Pulmonary artery endothelial cell (primary cell): ENCODE measurements around the gene AQP3. TPM values are rescaled to one million over a fixed set of nuclear protein-coding genes. Genes with fewer than 3 reads are reported as not detected.
A peak's percentile ranks its signal among the peaks of the same experiment; 100 is the strongest.
"Not testable (repeated sequence)": the region's sequence is repeated elsewhere in the genome, so short reads cannot be mapped to it uniquely, and the experiment has no call there.

Experiments
- DNase-seq: peaks from one replicate; pipeline ENCODE4 v3.0.0-alpha.2; 2011; ENCODE audit warnings: low read depth, low spot score
- total RNA-seq: library from RNA; depleted of rRNA; stranded (reverse); fragments of >200 nt; gene quantifications from 2 replicates; pipeline ENCODE4 v1.2.3, GENCODE V29; 2014

The AQP3 gene
- total RNA-seq, 1 donor from 2014 or later: 0.20 TPM

DNA sequence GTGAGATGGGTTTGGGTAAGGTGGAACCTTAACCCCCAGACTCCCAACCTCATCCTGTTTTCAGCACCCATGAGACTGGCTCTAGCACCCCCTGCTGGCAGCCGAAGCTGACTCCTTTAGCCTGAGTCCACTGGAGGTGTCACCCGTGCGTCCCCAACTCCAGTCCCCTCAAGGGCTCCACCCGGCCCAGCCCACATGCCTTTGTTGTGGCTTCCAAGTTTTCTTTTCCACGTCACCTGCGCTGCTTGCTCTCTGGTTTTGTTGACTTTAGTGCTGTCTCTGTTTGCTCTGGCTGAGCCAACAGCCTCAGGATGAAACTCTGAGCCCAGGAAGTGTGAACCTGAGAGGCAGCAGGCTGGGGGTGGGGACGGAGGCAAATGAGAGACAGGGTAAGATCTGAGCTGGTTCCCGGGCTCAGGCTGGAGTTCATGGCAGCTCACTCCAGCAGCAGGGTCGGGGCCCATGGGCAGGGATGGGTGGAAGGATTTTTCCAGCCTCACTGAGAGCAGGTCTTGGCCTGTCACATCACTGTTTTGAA lies 31.8 kb downstream of the AQP3 start:
- peak; percentile 7 for DNase-seq

DNA sequence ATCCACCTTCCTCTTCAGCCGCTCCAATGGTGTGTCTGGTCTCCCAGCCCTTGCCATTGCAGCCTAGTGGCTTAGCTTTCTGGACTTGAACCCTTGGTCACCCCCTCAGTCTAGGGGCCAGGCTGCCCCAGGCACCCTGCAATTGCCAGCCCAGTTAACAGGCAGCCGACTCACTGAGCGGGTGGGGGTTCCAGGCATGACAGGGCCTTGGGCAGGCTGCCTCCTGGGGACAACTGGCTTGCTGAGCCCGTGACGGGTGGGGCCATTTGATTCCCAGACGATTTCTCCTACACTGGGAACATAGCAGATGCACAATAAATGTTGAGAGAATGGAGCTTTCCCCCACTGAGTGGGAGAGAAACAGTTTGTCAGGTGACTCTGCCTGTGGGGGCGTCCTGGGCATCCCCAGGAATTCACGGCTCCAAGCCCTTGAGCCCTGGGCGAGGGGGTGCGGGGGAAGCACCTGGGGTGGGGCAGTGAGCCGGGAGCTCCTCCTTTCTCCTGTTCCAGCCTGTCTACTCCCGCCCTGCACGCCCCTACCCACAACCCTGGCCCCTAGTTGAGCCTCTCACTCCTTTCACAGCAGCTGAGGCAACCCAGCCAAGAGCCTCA lies 32.4 kb downstream of the AQP3 start:
- DNase-seq: no peak

DNA sequence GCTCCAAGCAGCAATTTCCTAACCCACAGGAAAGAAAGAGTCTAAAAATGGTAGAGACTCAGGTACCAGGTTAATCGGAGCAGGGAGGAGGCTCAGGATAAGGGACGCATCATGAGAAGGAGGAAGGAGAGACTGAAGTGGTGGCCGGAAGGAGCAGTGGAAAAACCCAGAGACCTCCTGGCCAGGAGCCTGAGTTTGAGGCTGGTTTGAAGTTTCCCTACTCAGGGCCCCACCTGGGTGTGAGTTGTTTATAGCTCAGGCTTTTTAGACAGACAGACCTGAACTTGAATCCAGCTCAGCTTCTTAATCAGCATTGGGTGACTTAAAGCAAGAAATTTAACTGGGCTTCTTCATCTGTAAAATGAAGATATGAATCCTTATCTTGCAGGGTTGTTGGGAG lies 33.1 kb downstream of the AQP3 start:
- no peak for DNase-seq

DNA sequence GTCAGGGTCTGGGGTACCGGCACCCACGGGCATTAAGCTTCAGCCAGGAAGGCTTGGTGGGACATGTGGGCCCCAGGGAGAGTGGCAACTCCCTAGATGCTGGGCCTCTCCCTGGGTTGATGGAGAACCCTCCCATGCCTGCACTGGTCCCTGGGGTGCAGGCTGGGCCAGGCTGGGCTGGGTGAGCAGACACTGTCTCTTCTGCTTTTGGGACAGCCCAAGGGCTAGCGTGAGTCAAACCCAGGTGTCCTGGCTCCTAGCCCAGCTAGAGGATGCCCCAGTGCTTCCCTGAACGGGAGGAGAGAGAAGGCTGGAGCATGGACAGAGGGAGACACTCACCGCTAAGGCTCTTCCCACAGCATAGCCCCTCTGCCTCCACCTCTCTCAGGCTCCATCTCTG lies 39.3 kb downstream of the AQP3 start:
- DNase-seq: no peak

DNA sequence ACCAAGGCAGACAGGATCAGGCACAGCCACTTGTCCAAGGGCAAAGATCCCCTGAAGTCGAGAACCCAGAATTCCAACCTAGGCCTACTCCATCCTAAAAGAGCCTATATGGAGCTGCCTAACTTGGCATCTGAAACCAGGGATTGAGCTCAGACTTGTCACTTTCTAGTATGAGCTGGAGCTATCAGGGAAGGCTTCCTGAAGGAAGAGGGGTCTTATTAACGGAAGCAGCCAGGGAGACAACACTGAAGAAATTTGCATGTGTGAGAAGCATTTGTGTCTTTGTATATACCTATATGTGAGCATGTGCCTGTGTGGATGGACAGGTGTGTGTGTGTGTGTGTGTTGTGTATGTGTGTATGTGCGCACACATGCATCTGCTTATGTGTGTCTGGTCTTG lies 40.3 kb downstream of the AQP3 start:
- no peak for DNase-seq

DNA sequence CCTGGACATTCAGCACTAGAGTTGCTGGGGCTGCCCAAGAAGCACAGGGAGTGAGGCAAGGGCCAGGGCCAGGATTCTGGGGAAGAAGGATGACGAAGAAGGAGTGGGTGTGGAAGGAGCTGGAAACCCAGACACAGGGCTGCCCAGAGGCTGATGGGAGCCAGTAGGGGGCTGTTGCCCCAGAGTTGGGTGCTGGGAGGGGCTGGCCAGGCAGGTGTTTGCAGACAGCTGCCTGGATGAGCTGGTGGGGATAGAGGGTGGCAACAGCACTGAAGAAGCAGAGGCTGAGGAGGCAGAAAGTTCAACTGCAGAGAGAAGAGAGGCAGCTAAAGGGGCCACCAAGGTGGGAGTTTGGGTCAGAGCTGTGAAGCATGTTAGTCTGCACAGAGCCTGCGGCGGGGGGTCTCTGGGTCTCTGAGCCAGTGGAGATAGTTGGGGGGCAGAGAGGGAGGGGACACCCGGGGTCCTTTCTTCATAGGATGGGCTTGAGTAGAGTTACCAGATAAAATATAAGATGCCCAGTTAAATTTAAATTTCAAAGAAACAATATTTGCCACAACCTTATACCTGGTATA lies 42.5 kb downstream of the AQP3 start:
- DNase-seq: no peak

DNA sequence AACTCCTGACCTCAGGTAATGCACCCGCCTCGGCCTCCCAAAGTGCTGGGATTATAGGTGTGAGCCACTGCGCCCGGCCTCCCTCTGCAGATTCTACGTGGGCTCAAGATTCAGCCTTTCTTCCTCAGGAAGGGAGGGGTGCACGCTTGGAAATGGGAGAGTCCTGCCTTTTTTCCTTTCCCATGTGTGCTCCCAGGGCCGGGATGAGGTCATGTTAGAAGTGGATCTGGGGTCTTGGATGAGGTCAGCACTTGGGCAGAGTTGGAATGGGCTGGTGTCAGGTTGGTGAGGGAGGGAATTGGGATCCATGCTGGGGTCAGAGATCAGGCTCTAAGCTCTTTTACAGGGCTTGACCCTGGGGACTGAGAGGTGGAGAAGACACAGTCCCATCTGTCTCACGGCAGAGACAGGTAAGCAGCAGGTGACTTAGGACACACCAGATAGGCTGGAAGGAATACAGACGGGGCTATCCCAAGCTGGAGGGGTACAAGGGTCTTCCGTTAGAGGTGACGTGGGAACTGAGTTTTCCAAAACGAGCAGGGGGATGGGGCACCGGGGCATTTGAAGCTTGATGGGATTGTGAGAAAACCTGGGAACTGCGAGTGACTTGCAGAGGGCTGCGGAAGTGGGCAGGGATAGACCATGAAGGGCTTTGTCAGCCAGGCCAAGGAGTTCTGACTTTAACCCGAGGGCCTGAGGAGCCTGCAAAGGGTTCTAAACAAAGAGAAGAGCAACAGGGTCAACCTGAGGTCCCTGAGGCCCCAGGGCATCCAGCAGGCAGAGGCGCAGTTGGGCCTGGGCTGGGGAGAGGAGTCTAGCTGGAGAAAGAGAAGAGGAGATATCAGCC lies 43.2 kb downstream of the AQP3 start:
- DNase-seq: no peak

DNA sequence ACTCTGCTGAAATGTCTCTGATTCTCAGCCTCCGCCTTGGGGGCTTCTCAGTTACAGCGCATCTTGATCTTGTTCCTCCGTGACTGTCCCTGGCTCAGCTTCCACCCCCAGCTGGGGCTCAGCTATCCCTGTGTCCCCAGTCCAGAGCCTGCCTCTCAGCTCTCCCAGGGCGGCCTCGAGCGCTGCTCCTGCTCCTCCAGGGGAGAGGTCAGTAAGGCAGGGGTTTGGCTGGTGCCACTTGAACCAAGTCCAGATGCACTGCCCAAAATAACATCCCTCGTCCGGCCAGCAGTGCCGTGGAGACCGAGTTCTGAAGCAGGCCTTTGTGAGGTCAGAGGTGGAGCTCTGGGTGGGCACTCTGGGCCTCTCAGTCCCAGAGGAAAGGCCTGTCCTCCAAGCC lies 45.0 kb downstream of the AQP3 start, which contains the start of gene AQP7:
Gene AQP7, minus strand, starts transcription at position 198 of the 400 bp plus-strand sequence. CDS start 1,306 bp downstream, outside the sequence.
- not testable (repeated sequence) for DNase-seq

DNA sequence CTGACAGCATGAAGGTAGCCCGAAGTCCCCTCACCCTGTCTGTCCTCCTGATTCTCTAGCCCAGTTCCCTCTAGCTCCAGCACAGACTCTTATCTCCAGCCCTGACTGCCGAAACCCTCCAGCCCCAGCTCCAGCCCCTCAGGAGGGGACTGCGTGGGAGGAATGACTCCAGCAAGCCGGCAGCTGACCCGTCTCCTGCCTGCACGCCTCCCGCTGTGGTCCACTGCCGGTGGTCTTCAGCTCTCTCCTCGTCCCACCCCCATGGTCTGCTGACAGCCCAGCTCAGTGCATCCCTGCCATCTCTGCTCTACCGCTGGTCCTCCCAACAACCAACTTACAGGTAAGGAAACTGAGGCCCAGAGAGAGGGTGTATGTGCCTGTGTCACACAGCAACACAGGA lies 45.6 kb downstream of the AQP3 start:
- not testable (repeated sequence) for DNase-seq

DNA sequence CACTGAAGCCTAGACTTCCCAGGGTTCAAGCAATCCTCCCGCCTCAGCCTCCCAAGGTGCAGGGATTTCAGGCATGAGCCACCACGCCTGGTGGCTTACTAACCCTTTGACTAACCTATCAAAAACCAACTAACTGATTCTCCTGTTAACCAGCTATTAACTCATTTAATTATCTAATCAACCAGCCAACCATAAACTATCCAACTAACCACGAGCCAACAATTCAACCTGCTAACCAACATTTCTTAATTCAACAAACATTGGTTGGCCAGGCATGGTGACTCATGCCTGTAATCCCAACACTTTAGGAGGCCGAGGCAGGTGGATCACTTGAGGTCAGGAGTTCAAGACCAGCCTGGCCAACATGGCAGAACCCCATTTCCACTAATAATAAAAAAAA lies 48.3 kb downstream of the AQP3 start:
- DNase-seq: not testable (repeated sequence)

DNA sequence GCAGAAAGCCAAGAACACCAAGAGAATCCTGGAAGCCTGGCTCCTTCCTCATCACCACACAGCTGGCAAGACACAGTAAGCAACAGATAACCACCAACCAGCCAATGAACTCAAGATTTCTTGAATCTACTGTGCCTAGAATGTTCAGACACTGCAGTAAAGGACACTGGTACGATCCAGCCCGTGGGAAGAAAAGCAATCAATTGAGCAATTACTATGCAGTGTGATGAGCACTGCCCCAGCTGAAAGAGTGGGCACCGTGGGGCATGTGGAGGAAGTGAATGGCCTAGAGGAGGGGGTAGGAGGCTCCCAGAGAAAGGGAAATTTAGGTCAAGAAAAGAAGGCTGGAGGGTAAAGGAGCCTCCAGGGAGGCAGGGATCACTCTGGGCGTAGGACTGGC lies 49.6 kb downstream of the AQP3 start:
- DNase-seq: not testable (repeated sequence)

DNA sequence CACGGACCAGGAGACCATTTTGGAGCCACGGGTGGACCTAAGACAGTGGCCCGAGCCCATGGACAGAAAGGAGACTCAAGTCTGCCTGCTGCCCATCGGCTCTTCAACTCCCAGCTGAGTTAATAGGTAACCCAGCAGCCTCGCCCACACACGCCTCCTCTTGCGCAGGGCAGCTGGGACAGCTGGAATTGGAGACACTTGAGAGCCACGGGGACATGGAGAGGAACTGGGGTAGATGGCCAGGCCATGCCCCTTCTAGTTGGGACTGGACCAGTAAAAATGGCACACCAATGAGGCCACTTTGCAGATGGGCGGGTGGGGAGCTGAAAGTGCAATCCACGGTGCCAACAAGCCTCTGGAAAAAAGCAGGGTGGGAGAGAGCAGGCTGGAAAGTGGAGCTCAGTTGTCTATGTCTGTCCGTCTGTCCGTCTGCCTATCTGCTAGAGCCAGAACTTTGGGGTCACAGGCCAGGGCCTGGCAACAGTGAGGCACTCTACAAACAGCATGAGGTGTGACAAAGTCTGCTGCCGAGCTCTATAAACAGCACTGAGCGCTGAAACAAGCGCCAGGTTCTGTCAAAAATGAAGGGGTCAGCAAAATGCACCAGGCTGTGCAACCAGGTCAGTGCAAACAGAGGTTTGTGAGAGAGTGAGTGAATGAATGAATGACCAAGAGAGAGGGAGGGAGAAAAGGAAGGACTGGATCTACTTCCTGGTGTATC lies 52.1 kb downstream of the AQP3 start:
- DNase-seq: not testable (repeated sequence)

DNA sequence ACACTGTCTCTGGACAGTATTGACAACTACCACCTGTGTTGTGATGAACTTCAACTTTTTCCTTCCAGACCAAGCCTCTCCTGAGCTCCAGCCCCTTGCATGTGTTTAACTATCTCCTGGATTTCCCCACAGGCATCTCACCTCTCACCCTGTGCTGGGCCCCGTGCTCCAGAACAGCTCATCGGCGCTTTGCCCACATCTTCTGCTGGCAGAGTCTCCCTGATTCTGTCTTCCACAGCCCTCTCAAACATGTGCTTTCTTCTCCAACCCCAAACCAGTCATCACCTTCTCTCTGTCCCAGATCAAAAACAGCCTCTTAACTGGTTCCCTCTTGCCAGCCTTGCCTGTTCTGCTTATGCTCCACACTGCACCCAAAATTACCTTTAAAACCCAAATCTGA lies 53.4 kb downstream of the AQP3 start:
- not testable (repeated sequence) for DNase-seq

DNA sequence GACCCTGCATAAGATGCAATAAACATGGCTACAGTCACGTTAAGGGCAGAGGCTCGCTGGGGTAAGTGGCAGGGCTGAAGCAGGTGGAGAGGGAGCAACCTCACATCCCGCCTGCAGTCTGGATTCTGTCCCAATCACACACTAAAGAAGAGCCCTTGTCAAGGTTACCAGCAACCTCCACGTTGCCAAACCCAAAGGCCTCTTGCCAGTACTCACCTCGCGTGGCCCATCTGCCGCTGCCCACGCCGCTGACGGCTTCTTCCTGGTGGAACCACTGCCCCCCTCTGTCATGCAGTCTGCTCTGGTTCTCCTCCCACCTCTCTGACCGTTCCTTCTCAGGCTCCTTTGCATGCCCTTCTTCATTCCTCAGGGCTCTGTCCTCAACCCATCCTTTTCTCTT lies 53.8 kb downstream of the AQP3 start:
- no peak for DNase-seq

DNA sequence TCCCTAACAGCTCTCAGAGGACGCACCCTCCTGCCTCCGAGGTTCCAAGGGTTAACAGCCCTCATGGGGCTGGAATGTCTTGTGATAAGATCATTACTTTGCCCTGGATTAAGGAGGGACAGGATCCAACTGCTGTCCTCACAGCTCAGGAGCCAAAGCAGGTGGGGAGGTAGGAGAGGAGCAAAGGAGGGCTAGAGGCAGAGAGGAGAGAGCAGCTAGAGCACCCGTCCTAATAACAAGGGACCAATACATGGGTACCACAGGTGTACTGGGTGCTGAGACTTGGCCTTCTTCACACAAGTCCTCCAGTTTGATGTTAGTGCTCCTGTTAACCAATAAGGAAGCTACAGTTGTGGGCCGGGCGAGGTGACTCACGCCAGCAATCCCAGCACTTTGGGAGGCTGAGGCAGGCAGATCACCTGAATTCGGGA lies 54.8 kb downstream of the AQP3 start:
- DNase-seq: not testable (repeated sequence)

Other genes with a start within 250 kb of the AQP3 start
- not detected in 2 replicates for gene SPINK4, start 207.4 kb downstream of the AQP3 start, total RNA-seq
- gene BAG1, start 182.9 kb downstream of the AQP3 start, total RNA-seq: 44.9 and 45.1 TPM in 2 replicates
- gene CHMP5, start 182.5 kb downstream of the AQP3 start, total RNA-seq: 84.0 and 98.8 TPM in 2 replicates
- gene NFX1, start 157.1 kb downstream of the AQP3 start, total RNA-seq: 12.2 and 13.0 TPM in 2 replicates
- not detected in 2 replicates for gene AQP7, start 45.0 kb downstream of the AQP3 start, total RNA-seq
- 28.2 and 41.6 TPM in 2 replicates for gene NOL6, start 26.3 kb upstream of the AQP3 start, total RNA-seq
- gene ANKRD18B, start 76.7 kb upstream of the AQP3 start, total RNA-seq: 3.9 and 4.7 TPM in 2 replicates